ENCODE results near the gene ABCC4.

ABCC4 gene

DNA sequence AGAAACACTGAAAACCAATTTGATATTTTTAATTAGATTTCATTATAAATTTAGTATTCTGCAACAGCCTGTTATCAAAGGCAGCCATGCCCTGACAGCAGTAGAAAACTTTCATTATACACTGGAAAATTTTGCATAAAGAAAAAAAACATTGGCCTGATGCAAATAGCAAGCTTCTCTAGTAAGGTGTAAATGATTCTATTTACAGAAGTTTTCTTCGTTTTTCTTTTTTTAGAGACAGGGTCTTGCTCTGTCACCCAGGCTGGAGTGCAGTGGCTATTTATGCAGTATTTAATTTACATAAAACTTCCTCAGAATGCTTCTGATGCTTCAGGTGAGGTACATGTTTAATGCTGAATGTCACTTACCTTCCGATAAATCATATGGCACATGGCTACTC is 67.0 kb downstream of the ABCC4 start:
- in situ Hi-C loops (cut with HindIII; ENCODE audit: low sequenced_read_pairs) = no loop called here

GRCh38 chr13:95233026-95233635 is 68.1 kb downstream of the ABCC4 start:
- in situ Hi-C loops (cut with HindIII; ENCODE audit: low sequenced_read_pairs) = no loop called here

GRCh38 chr13:95231393-95231792 is 69.9 kb downstream of the ABCC4 start:
- in situ Hi-C loops (cut with HindIII; ENCODE audit: low sequenced_read_pairs) = no loop called here

GRCh38 chr13:95229855-95230254 is 71.4 kb downstream of the ABCC4 start:
- in situ Hi-C loops (cut with HindIII; ENCODE audit: low sequenced_read_pairs) = no loop called here

DNA sequence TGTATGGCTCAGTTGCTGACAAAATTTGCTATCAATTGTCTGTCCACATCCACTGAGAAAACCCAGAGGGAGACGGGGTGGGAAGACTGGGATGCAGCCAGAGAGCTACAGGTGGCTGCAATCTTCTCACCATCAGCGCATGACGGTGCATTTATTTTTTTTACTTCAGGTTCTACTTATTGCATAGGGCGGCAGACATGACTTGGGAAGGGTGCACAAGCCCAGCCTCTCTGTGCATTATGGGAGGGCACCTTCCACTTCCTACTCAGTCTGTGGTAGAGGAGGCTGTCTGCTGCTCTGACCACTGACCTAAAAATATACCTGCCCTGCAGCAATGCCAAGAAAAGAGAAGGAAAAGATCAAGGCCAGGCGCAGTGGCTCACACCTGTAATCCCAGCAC is 73.1 kb downstream of the ABCC4 start:
- in situ Hi-C loops (cut with HindIII; ENCODE audit: low sequenced_read_pairs) = no loop called here

DNA sequence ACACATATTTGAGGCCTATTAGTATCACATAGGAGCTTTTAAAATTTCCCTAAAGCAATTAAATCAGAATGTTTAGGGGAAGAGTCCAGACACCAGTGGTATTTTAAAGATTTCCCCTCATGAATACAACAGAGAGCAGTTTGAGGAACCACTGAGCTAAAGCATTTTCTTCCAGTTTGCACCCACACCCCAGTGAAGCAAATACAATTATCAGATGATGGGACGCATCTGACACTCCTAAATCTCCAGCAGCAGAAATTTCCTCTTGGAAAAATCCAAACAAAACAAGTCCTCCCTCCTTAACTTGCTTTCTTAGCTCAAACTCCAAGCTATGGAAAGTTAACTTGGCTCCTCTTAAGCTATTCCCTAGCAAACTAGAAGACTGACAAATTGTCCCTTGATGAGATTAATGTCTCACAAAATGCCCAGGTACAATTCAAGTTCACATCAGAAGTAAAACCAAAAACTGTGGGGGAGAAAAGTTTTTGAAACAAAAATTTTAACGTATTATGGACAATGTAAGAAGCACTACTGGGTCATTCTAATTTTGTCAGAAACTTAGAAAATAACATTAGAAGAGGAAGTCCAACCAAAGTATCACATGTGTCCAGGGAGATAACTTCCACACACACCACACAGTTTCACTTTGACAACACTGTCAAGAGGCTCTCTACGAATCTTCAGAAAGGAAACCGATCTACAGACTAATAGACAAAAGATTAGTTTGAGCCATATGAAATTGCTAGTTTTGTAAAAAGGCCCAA is 74.1 kb downstream of the ABCC4 start:
- in situ Hi-C loops (cut with HindIII; ENCODE audit: low sequenced_read_pairs) = no loop called here

DNA sequence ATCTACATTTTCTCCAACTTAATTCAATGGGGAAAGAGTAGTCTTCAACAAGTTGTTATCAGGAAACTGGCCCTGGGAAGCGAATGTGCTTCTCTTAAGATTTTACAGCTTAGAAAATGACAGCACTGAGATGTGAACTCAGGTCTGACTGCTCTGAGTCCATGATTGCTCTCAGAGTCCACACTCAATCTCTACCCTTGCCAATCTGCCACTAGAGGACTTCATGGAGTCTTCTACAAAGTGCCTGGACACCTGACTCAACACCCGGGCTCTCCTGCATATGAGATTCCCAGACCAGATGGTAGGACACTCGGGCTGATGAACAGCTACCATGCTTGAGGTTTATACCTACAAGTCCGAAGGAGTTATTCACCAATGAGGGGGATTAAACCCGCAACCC is 74.8 kb downstream of the ABCC4 start:
- in situ Hi-C loops (cut with HindIII; ENCODE audit: low sequenced_read_pairs) = no loop called here

GRCh38 chr13:95226050-95226449 is 75.2 kb downstream of the ABCC4 start:
- in situ Hi-C loops (cut with HindIII; ENCODE audit: low sequenced_read_pairs) = no loop called here

DNA sequence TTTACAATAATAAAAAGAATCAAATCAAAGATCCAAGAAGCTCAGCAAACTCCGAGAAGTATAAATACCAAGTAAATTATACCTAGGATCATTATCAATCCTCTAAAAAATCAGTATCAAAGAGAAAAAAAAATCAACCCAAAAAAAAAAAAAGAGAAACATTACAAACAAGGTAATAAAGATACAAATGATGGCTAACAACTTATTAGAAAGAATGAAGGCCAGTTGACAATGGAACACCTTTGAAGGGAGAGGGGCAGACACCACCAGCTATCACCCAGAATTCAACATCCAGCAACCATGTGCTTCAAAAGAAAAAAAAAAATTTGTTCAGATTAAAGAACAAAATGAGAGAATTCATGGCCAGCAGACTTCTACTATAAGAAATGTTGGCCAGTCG is 77.2 kb downstream of the ABCC4 start:
- in situ Hi-C loops (cut with HindIII; ENCODE audit: low sequenced_read_pairs) = no loop called here

DNA sequence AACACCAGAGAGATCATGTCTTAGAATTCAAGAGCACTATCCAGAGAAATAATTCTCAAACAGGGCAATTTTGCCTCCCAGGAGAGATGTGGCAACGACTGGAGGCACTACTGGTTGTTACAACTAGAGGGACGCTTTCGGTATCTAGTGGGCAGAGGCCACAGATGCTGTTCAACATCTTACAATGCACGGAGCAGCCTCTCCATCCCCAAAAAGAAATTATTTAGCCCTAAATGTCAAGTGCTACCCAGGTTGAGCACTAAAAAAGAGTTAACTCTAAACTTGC is 78.6 kb downstream of the ABCC4 start:
- in situ Hi-C loops (cut with HindIII; ENCODE audit: low sequenced_read_pairs) = no loop called here

- in situ Hi-C loops (cut with HindIII; ENCODE audit: low sequenced_read_pairs) = no loop called here
Observed at GRCh38 chr13:95221971-95222732, 79.1 kb downstream of the ABCC4 start.

DNA sequence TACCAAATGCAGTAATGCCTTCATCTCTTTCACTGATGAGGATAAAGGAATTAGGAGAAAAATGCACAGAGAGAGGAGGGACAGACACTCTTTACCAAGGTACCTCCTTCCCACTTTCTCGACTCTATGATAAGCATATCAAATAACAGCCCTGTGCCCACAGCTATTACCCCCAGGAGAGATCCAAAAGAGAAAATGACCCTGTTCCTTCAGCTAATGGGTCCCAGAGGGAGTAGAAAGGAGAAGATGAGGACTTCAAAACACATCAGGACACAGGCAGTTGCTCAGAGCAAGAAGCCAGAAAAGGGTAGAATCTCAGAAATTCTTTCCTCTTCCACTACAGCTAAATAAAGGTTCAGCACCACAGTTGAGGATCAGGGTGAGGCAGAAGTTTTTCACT is 80.6 kb downstream of the ABCC4 start:
- in situ Hi-C loops (cut with HindIII; ENCODE audit: low sequenced_read_pairs) = no loop called here

GRCh38 chr13:95217920-95218830 is 83.1 kb downstream of the ABCC4 start:
- in situ Hi-C loops (cut with HindIII; ENCODE audit: low sequenced_read_pairs) = no loop called here

GRCh38 chr13:95216182-95216581 is 85.1 kb downstream of the ABCC4 start:
- in situ Hi-C loops (cut with HindIII; ENCODE audit: low sequenced_read_pairs) = no loop called here

DNA sequence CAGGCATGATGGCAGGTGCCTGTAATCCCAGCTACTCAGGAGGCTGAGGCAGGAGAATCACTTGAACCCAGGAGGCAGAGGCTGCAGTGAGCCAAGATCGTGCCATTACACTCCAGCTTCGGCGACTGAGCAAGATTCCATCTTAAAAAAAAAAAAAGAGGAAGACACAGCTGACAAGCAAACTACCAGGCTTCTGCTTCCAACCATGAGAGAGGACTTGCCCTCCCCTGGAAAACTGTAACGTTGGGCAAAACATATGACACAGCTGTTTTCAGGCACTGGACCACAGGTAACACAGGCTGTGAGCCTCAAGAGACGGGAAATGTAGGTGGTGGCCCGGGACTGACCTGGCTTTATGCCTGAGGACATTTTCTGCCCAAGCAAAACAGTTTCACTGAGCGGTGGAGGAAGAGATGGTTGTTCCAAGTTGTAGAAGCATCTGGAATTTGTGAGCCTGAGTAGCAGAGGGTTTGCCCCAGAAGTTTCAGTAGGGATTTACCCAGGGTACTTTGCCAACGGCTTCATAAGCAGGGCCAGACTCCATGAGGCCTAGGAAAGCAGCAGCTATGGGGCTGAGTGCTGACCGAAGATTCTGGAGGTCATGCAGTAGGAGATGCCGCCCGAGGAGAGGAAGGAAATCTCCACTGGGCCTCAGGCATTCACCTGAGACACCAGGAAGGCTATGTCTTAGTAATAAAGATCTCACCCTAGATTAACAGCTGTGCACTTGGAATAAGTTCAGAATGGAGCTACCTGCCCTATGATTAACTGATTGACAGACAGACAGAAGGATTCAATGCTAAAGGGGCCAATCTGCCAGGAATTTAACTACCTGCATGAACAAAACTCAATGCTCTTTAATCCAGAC is 88.0 kb downstream of the ABCC4 start:
- in situ Hi-C loops (cut with HindIII; ENCODE audit: low sequenced_read_pairs) = no loop called here

DNA sequence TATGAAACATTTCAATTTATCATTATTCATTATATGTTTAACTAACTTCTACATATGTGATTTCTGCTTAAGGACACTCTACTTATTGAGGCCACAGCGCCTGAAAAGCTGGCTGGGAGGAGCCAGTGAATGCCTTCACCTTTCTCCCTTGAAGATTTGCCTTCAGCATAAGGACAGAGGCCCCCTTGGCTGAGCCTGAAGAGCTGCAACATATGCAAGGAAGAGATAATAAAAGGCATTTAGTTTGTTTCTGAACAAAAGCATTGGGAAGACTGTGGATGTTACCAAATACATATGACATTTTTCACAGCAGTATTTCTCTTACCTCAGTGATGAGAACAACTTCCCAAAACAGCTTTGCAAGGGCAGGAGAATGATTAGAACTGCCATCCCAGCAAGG is 92.1 kb downstream of the ABCC4 start:
- in situ Hi-C loops (cut with HindIII; ENCODE audit: low sequenced_read_pairs) = no loop called here

GRCh38 chr13:95207769-95208366 is 93.4 kb downstream of the ABCC4 start:
- in situ Hi-C loops (cut with HindIII; ENCODE audit: low sequenced_read_pairs) = no loop called here

DNA sequence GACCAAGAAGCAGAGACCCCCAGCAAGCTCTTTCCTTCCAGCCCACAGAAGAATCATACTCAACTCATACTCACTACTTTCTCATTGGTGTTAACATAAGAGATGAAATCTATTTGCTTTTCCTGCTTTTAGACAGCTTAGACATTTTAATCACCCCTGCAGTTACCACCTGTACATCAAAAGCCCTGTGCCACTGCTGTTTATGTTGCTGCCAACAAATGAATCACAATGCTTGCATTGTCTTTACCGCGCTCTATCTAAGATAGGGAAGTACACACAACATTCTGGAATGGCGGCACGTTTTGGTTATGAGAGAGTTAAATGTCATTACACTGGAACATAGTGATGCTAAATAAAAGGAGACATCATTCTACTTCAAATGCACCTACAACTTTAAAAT is 95.1 kb downstream of the ABCC4 start:
- in situ Hi-C loops (cut with HindIII; ENCODE audit: low sequenced_read_pairs) = no loop called here

DNA sequence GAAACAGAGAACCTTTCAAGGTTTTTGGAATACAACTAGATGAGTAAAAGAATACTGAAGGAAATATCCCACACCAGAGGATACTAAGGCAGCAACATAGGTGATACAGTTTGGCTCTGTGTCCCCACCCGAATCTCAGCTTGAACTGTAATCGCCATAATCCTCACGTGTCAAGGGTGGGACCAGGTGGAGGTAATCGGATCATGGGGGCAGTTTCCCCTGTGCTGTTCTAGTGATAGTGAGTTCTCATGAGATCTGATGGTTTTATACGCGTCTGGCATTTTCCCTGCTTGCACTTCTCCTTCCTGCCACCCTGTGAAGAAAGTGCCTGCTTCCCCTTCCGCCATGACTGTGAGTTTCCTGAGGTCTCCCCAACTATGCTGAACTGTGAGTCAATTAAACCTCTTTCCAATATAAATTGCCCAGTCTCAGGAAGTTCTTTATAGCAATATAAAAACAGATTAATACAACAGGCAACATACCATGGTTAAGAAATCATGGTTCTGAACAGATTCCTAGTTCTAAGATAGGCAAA is 97.0 kb downstream of the ABCC4 start:
- in situ Hi-C loops (cut with HindIII; ENCODE audit: low sequenced_read_pairs) = no loop called here
